GM23338 (cell line): ENCODE measurements around the gene SDHB. TPM values are rescaled to one million over a fixed set of nuclear protein-coding genes. Genes with fewer than 3 reads are reported as not detected.

Experiments
- ATAC-seq: fragments of 200-7000 bp; cut with Tn5 transposase; 3 replicates; pipeline ENCODE4 v1.9.1; 2020
- DNase-seq: peaks from one replicate; pipeline ENCODE4 v3.0.0-alpha.2; 2015; ENCODE audit warnings: low spot score
- H2AFZ ChIP-seq: fragments of 200-600 bp; sonication (generic); 2 replicates; pipeline ENCODE4 v1.8.0; 2016; ENCODE audit warnings: antibody characterized with exemption, mild to moderate bottlenecking, moderate library complexity
- H3F3A ChIP-seq: fragments of 200-600 bp; sonication (generic); replicated peaks from 2 replicates; pipeline ENCODE4 v1.8.0; 2017; ENCODE audit warnings: antibody characterized with exemption, mixed run types, low read depth
- H3K27ac ChIP-seq: fragments of 200-600 bp; sonication (generic); 2 replicates; pipeline ENCODE4 v1.6.1; 2016; ENCODE audit warnings: low read depth
- H3K27me3 ChIP-seq: fragments of 200-600 bp; sonication (generic); 2 replicates; pipeline ENCODE4 v1.8.0; 2016; ENCODE audit warnings: mild to moderate bottlenecking, mixed run types, moderate library complexity; ENCODE audit not compliant: insufficient read depth
- H3K36me3 ChIP-seq: fragments of 200-600 bp; sonication (generic); 2 replicates; pipeline ENCODE4 v1.8.0; 2016; ENCODE audit warnings: mild to moderate bottlenecking; ENCODE audit not compliant: insufficient read depth
- H3K4me1 ChIP-seq: fragments of 200-600 bp; sonication (generic); 2 replicates; pipeline ENCODE4 v1.8.0; 2016; ENCODE audit warnings: mild to moderate bottlenecking, moderate library complexity; ENCODE audit not compliant: insufficient read depth
- H3K4me2 ChIP-seq: fragments of 200-600 bp; sonication (generic); 2 replicates; pipeline ENCODE4 v1.7.1; 2017; ENCODE audit warnings: mixed run types
- H3K4me3 ChIP-seq: fragments of 200-600 bp; sonication (generic); 2 replicates; pipeline ENCODE4 v1.6.1; 2016; ENCODE audit warnings: mixed run types
- H3K79me2 ChIP-seq: fragments of 200-600 bp; sonication (generic); replicated peaks from 2 replicates; pipeline ENCODE4 v1.8.0; 2017; ENCODE audit warnings: mild to moderate bottlenecking; ENCODE audit not compliant: insufficient read depth
- H3K9me2 ChIP-seq: fragments of 200-600 bp; sonication (generic); 2 replicates; pipeline ENCODE4 v1.8.0; 2017; ENCODE audit not compliant: insufficient read depth
- H4K20me1 ChIP-seq: fragments of 200-600 bp; sonication (generic); replicated peaks from 2 replicates; pipeline ENCODE4 v1.8.0; 2017; ENCODE audit warnings: mild to moderate bottlenecking; ENCODE audit not compliant: insufficient read depth
- H3K27ac Mint-ChIP-seq: 2 replicates; pipeline ENCODE4 v1.8.0; 2020; ENCODE audit warnings: inconsistent platforms, mild to moderate bottlenecking, moderate library complexity, mixed read lengths
- H3K27me3 Mint-ChIP-seq: 3 replicates; pipeline ENCODE4 v1.8.0; 2022; ENCODE audit warnings: low read depth, mild to moderate bottlenecking, moderate library complexity, mixed read lengths, inconsistent platforms; ENCODE audit not compliant: insufficient read depth, poor library complexity
- H3K36me3 Mint-ChIP-seq: 3 replicates; pipeline ENCODE4 v1.8.0; 2021; ENCODE audit warnings: low read depth, mild to moderate bottlenecking, inconsistent platforms, moderate library complexity, mixed read lengths
- H3K4me1 Mint-ChIP-seq: 3 replicates; pipeline ENCODE4 v1.8.0; 2020; ENCODE audit warnings: mild to moderate bottlenecking, inconsistent platforms, mixed read lengths
- H3K4me3 Mint-ChIP-seq: 3 replicates; pipeline ENCODE4 v1.8.0; 2021; ENCODE audit warnings: moderate library complexity, mild to moderate bottlenecking, inconsistent platforms, mixed read lengths
- H3K9me3 Mint-ChIP-seq: 3 replicates; pipeline ENCODE4 v1.8.0; 2020; ENCODE audit warnings: moderate library complexity, mild to moderate bottlenecking, inconsistent platforms, mixed read lengths
- CREB1 ChIP-seq: fragments of 250-450 bp; sonication (Bioruptor Pico); IDR thresholded peaks from 2 replicates; pipeline ENCODE4 v1.5.0; 2020; ENCODE audit warnings: low read depth, mild to moderate bottlenecking, moderate library complexity
- JUNB ChIP-seq: IDR thresholded peaks from one replicate; pipeline ENCODE4 v1.6.1; 2016; ENCODE audit warnings: antibody characterized with exemption; ENCODE audit not compliant: unreplicated experiment
- POLR2AphosphoS5 ChIP-seq: IDR thresholded peaks from 2 replicates; pipeline ENCODE4 v1.6.1; 2016; ENCODE audit warnings: antibody characterized with exemption, low read depth
- ZNF114 ChIP-seq: fragments of 250-450 bp; sonication (Bioruptor Pico); IDR thresholded peaks from 2 replicates; pipeline ENCODE4 v1.5.0; 2020; ENCODE audit warnings: mild to moderate bottlenecking, moderate library complexity
- polyA plus RNA-seq: library from polyadenylated mRNA; unstranded; fragments of >200 nt; fragmentation: Nextera tagmentation; extraction: Ambion mirVana; gene quantifications from 2 replicates; pipeline ENCODE4 v1.2.1, GENCODE V29; 2016
- total RNA-seq: library from RNA; depleted of rRNA; stranded (reverse); fragments of >200 nt; shearing (Covaris generic); gene quantifications from 2 replicates; pipeline ENCODE4 v1.2.3, GENCODE V29; 2014
- TF ChIP-seq, protein P1 (sequence below): fragments of 250-450 bp; sonication (Bioruptor Pico); IDR thresholded peaks from 2 replicates; pipeline ENCODE4 v1.5.0; 2020; ENCODE audit warnings: mild to moderate bottlenecking, moderate library complexity
- TF ChIP-seq, protein P2 (sequence below): IDR thresholded peaks from 2 replicates; pipeline ENCODE4 v1.6.1; 2016; ENCODE audit warnings: antibody characterized with exemption
- TF ChIP-seq, protein P3 (sequence below), 2 experiments: fragments of 200-600 bp in 1 of 2; sonication (generic) in 1 of 2; conservative IDR thresholded peaks; 2 replicates each; pipeline versions ENCODE4 v1.5.1 to v1.6.1; 2016 to 2017; ENCODE audit warnings: antibody characterized with exemption in 2 of 2, low read depth in 2 of 2, mild to moderate bottlenecking in 2 of 2, moderate library complexity in 1 of 2
- TF ChIP-seq, protein P4 (sequence below): IDR thresholded peaks from one replicate; pipeline ENCODE4 v1.6.1; 2018; ENCODE audit warnings: antibody characterized with exemption; ENCODE audit not compliant: unreplicated experiment

The SDHB gene
- total and polyA plus RNA-seq, 2 experiments from 2014 or later: 72.8 to 112 TPM

DNA sequence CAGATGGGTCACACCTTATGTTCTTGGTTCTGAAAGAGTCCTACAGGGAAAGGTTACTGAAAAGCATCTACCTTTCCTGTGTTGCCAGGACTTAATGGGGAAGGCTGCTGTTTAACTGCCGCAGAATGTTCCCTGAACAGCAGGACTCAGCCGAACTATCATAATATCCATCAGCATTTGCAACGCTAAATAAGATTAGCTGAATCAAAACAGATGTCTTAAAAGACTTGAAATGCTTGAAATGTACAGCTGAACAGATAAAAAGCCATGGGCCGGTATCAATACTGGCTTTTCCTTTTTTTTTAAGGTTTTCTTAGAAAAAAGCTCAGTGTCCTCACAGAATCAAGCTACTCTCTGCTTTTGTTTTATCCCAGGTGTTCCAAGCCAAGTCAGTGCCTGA is 22.4 kb downstream of the SDHB start:
- DNase-seq (no peak), ATAC-seq (no peak)
- peaks cover 28% of the 10 kb centered on the region for H3K36me3 ChIP-seq
- TF ChIP-seq POLR2AphosphoS5 (no peak), CREB1 (CRISPR knock-in tag) (no peak), ZNF114 (CRISPR knock-in tag) (no peak), JUNB (no peak)
- TF ChIP-seq, protein P1, sequence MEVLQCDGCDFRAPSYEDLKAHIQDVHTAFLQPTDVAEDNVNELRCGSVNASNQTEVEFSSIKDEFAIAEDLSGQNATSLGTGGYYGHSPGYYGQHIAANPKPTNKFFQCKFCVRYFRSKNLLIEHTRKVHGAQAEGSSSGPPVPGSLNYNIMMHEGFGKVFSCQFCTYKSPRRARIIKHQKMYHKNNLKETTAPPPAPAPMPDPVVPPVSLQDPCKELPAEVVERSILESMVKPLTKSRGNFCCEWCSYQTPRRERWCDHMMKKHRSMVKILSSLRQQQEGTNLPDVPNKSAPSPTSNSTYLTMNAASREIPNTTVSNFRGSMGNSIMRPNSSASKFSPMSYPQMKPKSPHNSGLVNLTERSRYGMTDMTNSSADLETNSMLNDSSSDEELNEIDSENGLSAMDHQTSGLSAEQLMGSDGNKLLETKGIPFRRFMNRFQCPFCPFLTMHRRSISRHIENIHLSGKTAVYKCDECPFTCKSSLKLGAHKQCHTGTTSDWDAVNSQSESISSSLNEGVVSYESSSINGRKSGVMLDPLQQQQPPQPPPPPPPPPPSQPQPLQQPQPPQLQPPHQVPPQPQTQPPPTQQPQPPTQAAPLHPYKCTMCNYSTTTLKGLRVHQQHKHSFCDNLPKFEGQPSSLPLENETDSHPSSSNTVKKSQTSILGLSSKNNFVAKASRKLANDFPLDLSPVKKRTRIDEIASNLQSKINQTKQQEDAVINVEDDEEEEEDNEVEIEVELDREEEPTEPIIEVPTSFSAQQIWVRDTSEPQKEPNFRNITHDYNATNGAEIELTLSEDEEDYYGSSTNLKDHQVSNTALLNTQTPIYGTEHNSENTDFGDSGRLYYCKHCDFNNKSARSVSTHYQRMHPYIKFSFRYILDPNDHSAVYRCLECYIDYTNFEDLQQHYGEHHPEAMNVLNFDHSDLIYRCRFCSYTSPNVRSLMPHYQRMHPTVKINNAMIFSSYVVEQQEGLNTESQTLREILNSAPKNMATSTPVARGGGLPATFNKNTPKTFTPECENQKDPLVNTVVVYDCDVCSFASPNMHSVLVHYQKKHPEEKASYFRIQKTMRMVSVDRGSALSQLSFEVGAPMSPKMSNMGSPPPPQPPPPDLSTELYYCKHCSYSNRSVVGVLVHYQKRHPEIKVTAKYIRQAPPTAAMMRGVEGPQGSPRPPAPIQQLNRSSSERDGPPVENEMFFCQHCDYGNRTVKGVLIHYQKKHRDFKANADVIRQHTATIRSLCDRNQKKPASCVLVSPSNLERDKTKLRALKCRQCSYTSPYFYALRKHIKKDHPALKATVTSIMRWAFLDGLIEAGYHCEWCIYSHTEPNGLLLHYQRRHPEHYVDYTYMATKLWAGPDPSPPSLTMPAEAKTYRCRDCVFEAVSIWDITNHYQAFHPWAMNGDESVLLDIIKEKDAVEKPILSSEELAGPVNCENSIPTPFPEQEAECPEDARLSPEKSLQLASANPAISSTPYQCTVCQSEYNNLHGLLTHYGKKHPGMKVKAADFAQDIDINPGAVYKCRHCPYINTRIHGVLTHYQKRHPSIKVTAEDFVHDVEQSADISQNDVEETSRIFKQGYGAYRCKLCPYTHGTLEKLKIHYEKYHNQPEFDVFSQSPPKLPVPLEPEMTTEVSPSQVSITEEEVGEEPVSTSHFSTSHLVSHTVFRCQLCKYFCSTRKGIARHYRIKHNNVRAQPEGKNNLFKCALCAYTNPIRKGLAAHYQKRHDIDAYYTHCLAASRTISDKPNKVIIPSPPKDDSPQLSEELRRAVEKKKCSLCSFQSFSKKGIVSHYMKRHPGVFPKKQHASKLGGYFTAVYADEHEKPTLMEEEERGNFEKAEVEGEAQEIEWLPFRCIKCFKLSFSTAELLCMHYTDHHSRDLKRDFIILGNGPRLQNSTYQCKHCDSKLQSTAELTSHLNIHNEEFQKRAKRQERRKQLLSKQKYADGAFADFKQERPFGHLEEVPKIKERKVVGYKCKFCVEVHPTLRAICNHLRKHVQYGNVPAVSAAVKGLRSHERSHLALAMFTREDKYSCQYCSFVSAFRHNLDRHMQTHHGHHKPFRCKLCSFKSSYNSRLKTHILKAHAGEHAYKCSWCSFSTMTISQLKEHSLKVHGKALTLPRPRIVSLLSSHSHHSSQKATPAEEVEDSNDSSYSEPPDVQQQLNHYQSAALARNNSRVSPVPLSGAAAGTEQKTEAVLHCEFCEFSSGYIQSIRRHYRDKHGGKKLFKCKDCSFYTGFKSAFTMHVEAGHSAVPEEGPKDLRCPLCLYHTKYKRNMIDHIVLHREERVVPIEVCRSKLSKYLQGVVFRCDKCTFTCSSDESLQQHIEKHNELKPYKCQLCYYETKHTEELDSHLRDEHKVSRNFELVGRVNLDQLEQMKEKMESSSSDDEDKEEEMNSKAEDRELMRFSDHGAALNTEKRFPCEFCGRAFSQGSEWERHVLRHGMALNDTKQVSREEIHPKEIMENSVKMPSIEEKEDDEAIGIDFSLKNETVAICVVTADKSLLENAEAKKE (CRISPR knock-in tag): no peak
- TF ChIP-seq, protein P2, sequence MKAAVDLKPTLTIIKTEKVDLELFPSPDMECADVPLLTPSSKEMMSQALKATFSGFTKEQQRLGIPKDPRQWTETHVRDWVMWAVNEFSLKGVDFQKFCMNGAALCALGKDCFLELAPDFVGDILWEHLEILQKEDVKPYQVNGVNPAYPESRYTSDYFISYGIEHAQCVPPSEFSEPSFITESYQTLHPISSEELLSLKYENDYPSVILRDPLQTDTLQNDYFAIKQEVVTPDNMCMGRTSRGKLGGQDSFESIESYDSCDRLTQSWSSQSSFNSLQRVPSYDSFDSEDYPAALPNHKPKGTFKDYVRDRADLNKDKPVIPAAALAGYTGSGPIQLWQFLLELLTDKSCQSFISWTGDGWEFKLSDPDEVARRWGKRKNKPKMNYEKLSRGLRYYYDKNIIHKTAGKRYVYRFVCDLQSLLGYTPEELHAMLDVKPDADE: no peak
- TF ChIP-seq, protein P3, sequence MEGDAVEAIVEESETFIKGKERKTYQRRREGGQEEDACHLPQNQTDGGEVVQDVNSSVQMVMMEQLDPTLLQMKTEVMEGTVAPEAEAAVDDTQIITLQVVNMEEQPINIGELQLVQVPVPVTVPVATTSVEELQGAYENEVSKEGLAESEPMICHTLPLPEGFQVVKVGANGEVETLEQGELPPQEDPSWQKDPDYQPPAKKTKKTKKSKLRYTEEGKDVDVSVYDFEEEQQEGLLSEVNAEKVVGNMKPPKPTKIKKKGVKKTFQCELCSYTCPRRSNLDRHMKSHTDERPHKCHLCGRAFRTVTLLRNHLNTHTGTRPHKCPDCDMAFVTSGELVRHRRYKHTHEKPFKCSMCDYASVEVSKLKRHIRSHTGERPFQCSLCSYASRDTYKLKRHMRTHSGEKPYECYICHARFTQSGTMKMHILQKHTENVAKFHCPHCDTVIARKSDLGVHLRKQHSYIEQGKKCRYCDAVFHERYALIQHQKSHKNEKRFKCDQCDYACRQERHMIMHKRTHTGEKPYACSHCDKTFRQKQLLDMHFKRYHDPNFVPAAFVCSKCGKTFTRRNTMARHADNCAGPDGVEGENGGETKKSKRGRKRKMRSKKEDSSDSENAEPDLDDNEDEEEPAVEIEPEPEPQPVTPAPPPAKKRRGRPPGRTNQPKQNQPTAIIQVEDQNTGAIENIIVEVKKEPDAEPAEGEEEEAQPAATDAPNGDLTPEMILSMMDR (conservative IDR thresholded peaks at IDR 0.05; ENCODE audit: low read depth in 2 of 2): no peak
- TF ChIP-seq, protein P4, sequence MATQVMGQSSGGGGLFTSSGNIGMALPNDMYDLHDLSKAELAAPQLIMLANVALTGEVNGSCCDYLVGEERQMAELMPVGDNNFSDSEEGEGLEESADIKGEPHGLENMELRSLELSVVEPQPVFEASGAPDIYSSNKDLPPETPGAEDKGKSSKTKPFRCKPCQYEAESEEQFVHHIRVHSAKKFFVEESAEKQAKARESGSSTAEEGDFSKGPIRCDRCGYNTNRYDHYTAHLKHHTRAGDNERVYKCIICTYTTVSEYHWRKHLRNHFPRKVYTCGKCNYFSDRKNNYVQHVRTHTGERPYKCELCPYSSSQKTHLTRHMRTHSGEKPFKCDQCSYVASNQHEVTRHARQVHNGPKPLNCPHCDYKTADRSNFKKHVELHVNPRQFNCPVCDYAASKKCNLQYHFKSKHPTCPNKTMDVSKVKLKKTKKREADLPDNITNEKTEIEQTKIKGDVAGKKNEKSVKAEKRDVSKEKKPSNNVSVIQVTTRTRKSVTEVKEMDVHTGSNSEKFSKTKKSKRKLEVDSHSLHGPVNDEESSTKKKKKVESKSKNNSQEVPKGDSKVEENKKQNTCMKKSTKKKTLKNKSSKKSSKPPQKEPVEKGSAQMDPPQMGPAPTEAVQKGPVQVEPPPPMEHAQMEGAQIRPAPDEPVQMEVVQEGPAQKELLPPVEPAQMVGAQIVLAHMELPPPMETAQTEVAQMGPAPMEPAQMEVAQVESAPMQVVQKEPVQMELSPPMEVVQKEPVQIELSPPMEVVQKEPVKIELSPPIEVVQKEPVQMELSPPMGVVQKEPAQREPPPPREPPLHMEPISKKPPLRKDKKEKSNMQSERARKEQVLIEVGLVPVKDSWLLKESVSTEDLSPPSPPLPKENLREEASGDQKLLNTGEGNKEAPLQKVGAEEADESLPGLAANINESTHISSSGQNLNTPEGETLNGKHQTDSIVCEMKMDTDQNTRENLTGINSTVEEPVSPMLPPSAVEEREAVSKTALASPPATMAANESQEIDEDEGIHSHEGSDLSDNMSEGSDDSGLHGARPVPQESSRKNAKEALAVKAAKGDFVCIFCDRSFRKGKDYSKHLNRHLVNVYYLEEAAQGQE: no peak
- H3K27me3 ChIP-seq: no peaks in the 10 kb centered on the region
- 0 out of 2 replicates have a peak overlapping the region, but pooled peaks have one; percentile 40 for H3K27ac ChIP-seq
- H3K4me3 ChIP-seq: no peak overlapping the region
- H3K9me3 Mint-ChIP-seq: no peaks in the 10 kb centered on the region
- peaks cover 4% of the 10 kb centered on the region; the same call in 1 of the 2 replicates for H3K79me2 ChIP-seq
- no peak overlapping the region for H3K4me2 ChIP-seq
- H3K27ac Mint-ChIP-seq: no peak overlapping the region
- H3K4me1 ChIP-seq: peaks cover 12% of the 10 kb centered on the region
- peaks cover 34% of the 10 kb centered on the region for H3K36me3 Mint-ChIP-seq
- H2AFZ ChIP-seq: no peak overlapping the region
- peaks cover 6% of the 10 kb centered on the region; the same call in 1 of the 2 replicates for H4K20me1 ChIP-seq
- no peaks in the 10 kb centered on the region for H3K9me2 ChIP-seq
- 0 out of 2 replicates have a peak, but pooled peaks cover 9% of the 10 kb centered on the region for H3F3A ChIP-seq
- H3K27me3 Mint-ChIP-seq: no peaks in the 10 kb centered on the region
- no peaks in the 10 kb centered on the region for H3K4me1 Mint-ChIP-seq
- H3K4me3 Mint-ChIP-seq: no peak overlapping the region
